Caki2 (cell line): ENCODE results near the gene SPATS1. TPM values are rescaled to one million over a fixed set of nuclear protein-coding genes. Genes with fewer than 3 reads are reported as not detected.

Experiments used
- DNase-seq: peaks from one replicate; pipeline ENCODE4 v3.0.0-alpha.2; 2015; ENCODE audit warnings: low read depth
- in situ Hi-C: cut with HindIII; loops from 2 replicates; pipeline ENCODE4 v1.10.0; 2016; ENCODE audit warnings: low sequenced_read_pairs, low pct_unique_long_range_greater_than_20kb, mixed read lengths
- total RNA-seq: library from RNA; depleted of rRNA; stranded (reverse); fragments of >200 nt; shearing (Covaris generic); gene quantifications from 2 replicates; pipeline ENCODE4 v1.2.3, GENCODE V29; 2014; ENCODE audit warnings: low replicate concordance; rRNA removed

SPATS1 gene
- total RNA-seq, 1 experiment from 2014 or later = not detected

GRCh38 chr6:44373051-44373450, 30.6 kb downstream of the SPATS1 start:
- no peak for DNase-seq
- in situ Hi-C loops = no loop called here

- in situ Hi-C loops = no loop called here
- no peak for DNase-seq
Observed at GRCh38 chr6:44373787-44374186, 31.3 kb downstream of the SPATS1 start.

GRCh38 chr6:44375071-44375470, 32.6 kb downstream of the SPATS1 start:
- DNase-seq = no peak
- in situ Hi-C loops = no loop called here

GRCh38 chr6:44377484-44377883, 35.0 kb downstream of the SPATS1 start:
- in situ Hi-C loops = no loop called here

GRCh38 chr6:44377971-44378370, 35.5 kb downstream of the SPATS1 start:
- in situ Hi-C loops = no loop called here
- DNase-seq = no peak

More at GRCh38 chr6:44377484-44377883, 35.0 kb downstream of the SPATS1 start:
- DNase-seq = no peak

- no peak for DNase-seq
- in situ Hi-C loops = no loop called here
Observed at GRCh38 chr6:44381739-44382138, 39.3 kb downstream of the SPATS1 start.

GRCh38 chr6:44386364-44386928, 44.0 kb downstream of the SPATS1 start:
- no peak for DNase-seq
- in situ Hi-C loops = no loop called here

- in situ Hi-C loops = no loop called here
- no peak for DNase-seq
Observed at GRCh38 chr6:44386929-44387345, 44.5 kb downstream of the SPATS1 start.

- in situ Hi-C loops = no loop called here
- DNase-seq = peak; percentile 99
Observed at GRCh38 chr6:44387346-44388134, 45.1 kb downstream of the SPATS1 start, which contains the start of gene CDC5L. TSS of gene CDC5L (plus strand) at chr6:44387706. CDS start at chr6:44387824, 118 bp downstream.

- peak; percentile 6 for DNase-seq
- in situ Hi-C loops = no loop called here
Observed at GRCh38 chr6:44388135-44388487, 45.7 kb downstream of the SPATS1 start.

- in situ Hi-C loops = no loop called here
- DNase-seq = no peak
Observed at GRCh38 chr6:44388887-44389286, 46.4 kb downstream of the SPATS1 start.

GRCh38 chr6:44390158-44390683, 47.8 kb downstream of the SPATS1 start:
- in situ Hi-C loops = no loop called here
- DNase-seq = no peak

Other genes starting within 250 kb of the SPATS1 start
- 119 and 157 TPM in 2 replicates for gene MRPL14, start 215.2 kb upstream of the SPATS1 start, total RNA-seq
- gene TMEM63B, start 215.1 kb upstream of the SPATS1 start, total RNA-seq = 6.2 and 7.3 TPM in 2 replicates
- gene CAPN11, start 183.8 kb upstream of the SPATS1 start, total RNA-seq = not detected in 2 replicates
- gene MYMX, start 125.7 kb upstream of the SPATS1 start, total RNA-seq = not detected in 2 replicates
- 47.6 and 55.5 TPM in 2 replicates for gene SLC29A1, start 119.1 kb upstream of the SPATS1 start, total RNA-seq
- 807 and 852 TPM in 2 replicates for gene HSP90AB1, start 95.5 kb upstream of the SPATS1 start, total RNA-seq
- gene SLC35B2, start 85.1 kb upstream of the SPATS1 start, total RNA-seq = 203 and 221 TPM in 2 replicates
- gene NFKBIE, start 77.1 kb upstream of the SPATS1 start, total RNA-seq = 24.7 and 33.4 TPM in 2 replicates
- gene TMEM151B, start 72.2 kb upstream of the SPATS1 start, total RNA-seq = not detected in 2 replicates
- gene AARS2, start 29.3 kb upstream of the SPATS1 start, total RNA-seq = 20.0 and 23.9 TPM in 2 replicates
- 12.2 and 19.9 TPM in 2 replicates for gene CDC5L, start 45.1 kb downstream of the SPATS1 start, total RNA-seq